GM18520 (cell line): ENCODE data around the gene RIN2.
"Not testable (repeated sequence)": the region's sequence is repeated elsewhere in the genome, so short reads cannot be mapped to it uniquely, and the experiment has no call there.

Source experiments
- ATAC-seq: cut with Tn5 transposase; IDR thresholded peaks from one replicate; pipeline ENCODE4 v1.9.1; 2021; ENCODE audit not compliant: unreplicated experiment

Gene RIN2

GRCh38 chr20:19738951-19739350 is 19.1 kb upstream of the RIN2 start:
- ATAC-seq, result no peak

- no peak for ATAC-seq
Measured at GRCh38 chr20:19739351-19739750, 18.7 kb upstream of the RIN2 start.

- ATAC-seq, result no peak
Measured at GRCh38 chr20:19740512-19740911, 17.5 kb upstream of the RIN2 start.

GRCh38 chr20:19741924-19742323 is 16.1 kb upstream of the RIN2 start:
- no peak for ATAC-seq

- no peak for ATAC-seq
Measured at GRCh38 chr20:19742974-19743639, 15.0 kb upstream of the RIN2 start.

GRCh38 chr20:19743640-19743995 is 14.4 kb upstream of the RIN2 start:
- no peak for ATAC-seq

- no peak for ATAC-seq
Measured at GRCh38 chr20:19745106-19745505, 13.0 kb upstream of the RIN2 start.

- no peak for ATAC-seq
Measured at GRCh38 chr20:19745584-19745983, 12.5 kb upstream of the RIN2 start.

GRCh38 chr20:19746396-19746795 is 11.7 kb upstream of the RIN2 start:
- ATAC-seq, result no peak

- no peak for ATAC-seq
Measured at GRCh38 chr20:19747903-19748302, 10.2 kb upstream of the RIN2 start.

- ATAC-seq, result no peak
Measured at GRCh38 chr20:19748681-19749080, 9.4 kb upstream of the RIN2 start.

GRCh38 chr20:19749618-19750071 is 8.4 kb upstream of the RIN2 start:
- ATAC-seq, result no peak

- no peak for ATAC-seq
Measured at GRCh38 chr20:19750101-19750606, 7.9 kb upstream of the RIN2 start.

- ATAC-seq, result no peak
Measured at GRCh38 chr20:19750907-19751636, 7.0 kb upstream of the RIN2 start.

- not testable (repeated sequence) for ATAC-seq
Measured at GRCh38 chr20:19754201-19754600, 3.9 kb upstream of the RIN2 start.

GRCh38 chr20:19756761-19757486 is 1.1 kb upstream of the RIN2 start:
- no peak for ATAC-seq

- no peak for ATAC-seq
Measured at GRCh38 chr20:19757487-19758132, 448 bp upstream of the RIN2 start.

GRCh38 chr20:19758501-19759331 is 658 bp downstream of the RIN2 start:
- ATAC-seq, result no peak

GRCh38 chr20:19760371-19760721 is 2.3 kb downstream of the RIN2 start:
- ATAC-seq, result no peak

- no peak for ATAC-seq
Measured at GRCh38 chr20:19761326-19761725, 3.3 kb downstream of the RIN2 start.

GRCh38 chr20:19761841-19762240 is 3.8 kb downstream of the RIN2 start:
- no peak for ATAC-seq
